ENCODE data around the gene LCN6. TPM values are rescaled to one million over a fixed set of nuclear protein-coding genes. Genes with fewer than 3 reads are reported as not detected.

The LCN6 gene
- total and polyA plus RNA-seq, 9 of the 15 experiments (the other 6 are each of a cell fraction or from before 2014, with no cell fraction given), result 0.10 to 0.45 (median 0.37) TPM; not detected in 5

DNA sequence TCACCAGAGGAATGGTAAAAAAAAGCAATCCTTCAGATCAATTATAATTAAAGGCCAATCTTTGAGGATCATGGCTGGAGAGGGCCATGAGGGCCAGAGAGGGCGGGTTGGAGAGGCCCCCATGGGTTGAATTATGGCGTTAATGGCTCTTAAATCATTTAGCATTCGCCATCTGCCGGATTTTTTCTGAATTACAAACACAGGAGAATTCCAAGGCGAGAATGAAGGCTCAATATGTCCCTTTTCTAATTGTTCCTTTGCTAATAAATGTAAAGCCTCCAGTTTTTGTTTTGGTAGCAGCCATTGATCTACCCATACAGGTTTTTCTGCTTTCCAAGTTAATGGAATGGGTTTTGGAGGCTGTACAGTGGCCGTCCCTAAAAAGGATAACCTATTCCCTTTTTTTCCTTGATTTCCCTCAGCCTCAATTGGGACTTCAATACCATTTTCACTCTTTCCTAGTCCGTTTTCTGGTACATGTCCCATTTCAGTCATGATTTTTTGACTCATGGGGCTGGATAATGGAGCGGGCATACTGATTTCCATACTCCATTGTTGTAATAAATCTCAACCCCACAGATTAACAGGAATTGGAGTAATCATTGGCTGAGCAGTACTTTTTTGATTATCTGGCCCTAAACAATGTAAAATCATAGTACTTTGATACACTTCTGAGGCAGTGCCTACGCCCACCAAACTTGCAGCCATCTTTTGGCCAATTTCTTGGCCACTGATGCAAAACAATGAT, 36.1 kb upstream of the LCN6 start (continued):
- TF ChIP-seq MYC (IDR thresholded peaks at IDR 0.05; ENCODE audit: low read depth, low read length), result no peak
- 0 out of 2 replicates have a peak, but pooled peaks have one; percentile 63 for TF ChIP-seq MYC (CRISPR knock-in tag; IDR thresholded peaks at IDR 0.05; ENCODE audit: borderline replicate concordance, low read depth)
- no peak for TF ChIP-seq WHSC1 (IDR thresholded peaks at IDR 0.05; ENCODE audit: low read length)
- TF ChIP-seq KLF1 (tag; IDR thresholded peaks at IDR 0.05), result no peak
- no peak for TF ChIP-seq BCOR (IDR thresholded peaks at IDR 0.05)
- no peak for TF ChIP-seq ZC3H11A (IDR thresholded peaks at IDR 0.05; ENCODE audit: low read depth, low read length)
- TF ChIP-seq, protein P1, sequence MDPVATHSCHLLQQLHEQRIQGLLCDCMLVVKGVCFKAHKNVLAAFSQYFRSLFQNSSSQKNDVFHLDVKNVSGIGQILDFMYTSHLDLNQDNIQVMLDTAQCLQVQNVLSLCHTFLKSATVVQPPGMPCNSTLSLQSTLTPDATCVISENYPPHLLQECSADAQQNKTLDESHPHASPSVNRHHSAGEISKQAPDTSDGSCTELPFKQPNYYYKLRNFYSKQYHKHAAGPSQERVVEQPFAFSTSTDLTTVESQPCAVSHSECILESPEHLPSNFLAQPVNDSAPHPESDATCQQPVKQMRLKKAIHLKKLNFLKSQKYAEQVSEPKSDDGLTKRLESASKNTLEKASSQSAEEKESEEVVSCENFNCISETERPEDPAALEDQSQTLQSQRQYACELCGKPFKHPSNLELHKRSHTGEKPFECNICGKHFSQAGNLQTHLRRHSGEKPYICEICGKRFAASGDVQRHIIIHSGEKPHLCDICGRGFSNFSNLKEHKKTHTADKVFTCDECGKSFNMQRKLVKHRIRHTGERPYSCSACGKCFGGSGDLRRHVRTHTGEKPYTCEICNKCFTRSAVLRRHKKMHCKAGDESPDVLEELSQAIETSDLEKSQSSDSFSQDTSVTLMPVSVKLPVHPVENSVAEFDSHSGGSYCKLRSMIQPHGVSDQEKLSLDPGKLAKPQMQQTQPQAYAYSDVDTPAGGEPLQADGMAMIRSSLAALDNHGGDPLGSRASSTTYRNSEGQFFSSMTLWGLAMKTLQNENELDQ (CRISPR knock-in tag; IDR thresholded peaks at IDR 0.05; ENCODE audit: borderline replicate concordance), result no peak
- TF ChIP-seq, protein P2, sequence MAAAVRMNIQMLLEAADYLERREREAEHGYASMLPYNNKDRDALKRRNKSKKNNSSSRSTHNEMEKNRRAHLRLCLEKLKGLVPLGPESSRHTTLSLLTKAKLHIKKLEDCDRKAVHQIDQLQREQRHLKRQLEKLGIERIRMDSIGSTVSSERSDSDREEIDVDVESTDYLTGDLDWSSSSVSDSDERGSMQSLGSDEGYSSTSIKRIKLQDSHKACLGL (CRISPR knock-in tag; IDR thresholded peaks at IDR 0.05; ENCODE audit: borderline replicate concordance, poor library complexity, severe bottlenecking), result no peak
- TF ChIP-seq IFI16 (CRISPR knock-in tag; IDR thresholded peaks at IDR 0.05), result no peak
- TF ChIP-seq YY1 (IDR thresholded peaks at IDR 0.05; ENCODE audit: borderline replicate concordance in 1 of 3, control insufficient read depth in 1 of 3, extremely low read depth in 1 of 3, insufficient read depth in 3 of 3, insufficient read length in 1 of 3, insufficient replicate concordance in 2 of 3, low read depth in 1 of 3, low read length in 2 of 3), result peak in 1 of 3 experiments; percentile 30
- no peak for TF ChIP-seq CXXC5 (CRISPR knock-in tag; IDR thresholded peaks at IDR 0.05)
- no peak for TF ChIP-seq TAF15 (IDR thresholded peaks at IDR 0.05; ENCODE audit: low read depth, low read length)
- TF ChIP-seq HDAC1 (IDR thresholded peaks at IDR 0.05), result no peak
- no peak for TF ChIP-seq CCAR2 (IDR thresholded peaks at IDR 0.05; ENCODE audit: low read depth, low read length)
- TF ChIP-seq, protein P3, sequence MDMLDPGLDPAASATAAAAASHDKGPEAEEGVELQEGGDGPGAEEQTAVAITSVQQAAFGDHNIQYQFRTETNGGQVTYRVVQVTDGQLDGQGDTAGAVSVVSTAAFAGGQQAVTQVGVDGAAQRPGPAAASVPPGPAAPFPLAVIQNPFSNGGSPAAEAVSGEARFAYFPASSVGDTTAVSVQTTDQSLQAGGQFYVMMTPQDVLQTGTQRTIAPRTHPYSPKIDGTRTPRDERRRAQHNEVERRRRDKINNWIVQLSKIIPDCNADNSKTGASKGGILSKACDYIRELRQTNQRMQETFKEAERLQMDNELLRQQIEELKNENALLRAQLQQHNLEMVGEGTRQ (CRISPR knock-in tag; IDR thresholded peaks at IDR 0.05), result no peak
- no peak for TF ChIP-seq NFYB (IDR thresholded peaks at IDR 0.05; ENCODE audit: extremely low read depth, insufficient read length)
- TF ChIP-seq ZNF695 (CRISPR knock-in tag; IDR thresholded peaks at IDR 0.05), result no peak
- no peak for TF ChIP-seq ZNF707 (CRISPR knock-in tag; conservative IDR thresholded peaks at IDR 0.05)
- TF ChIP-seq ZNF584 (CRISPR knock-in tag; IDR thresholded peaks at IDR 0.05; ENCODE audit: low read depth), result no peak
- TF ChIP-seq, protein P4, sequence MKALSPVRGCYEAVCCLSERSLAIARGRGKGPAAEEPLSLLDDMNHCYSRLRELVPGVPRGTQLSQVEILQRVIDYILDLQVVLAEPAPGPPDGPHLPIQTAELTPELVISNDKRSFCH (CRISPR knock-in tag; IDR thresholded peaks at IDR 0.05), result no peak
- TF ChIP-seq, protein P4 (tag; IDR thresholded peaks at IDR 0.05), result peak; percentile 79; the same call in 1 of the 2 replicates
- TF ChIP-seq HNRNPK (IDR thresholded peaks at IDR 0.05; ENCODE audit: low read depth, low read length, poor library complexity, severe bottlenecking), result no peak

All from K562 (cell line).